ENCODE results near the gene TNS2. TPM values are rescaled to one million over a fixed set of nuclear protein-coding genes. Genes with fewer than 3 reads are reported as not detected.

TNS2 gene
- total and polyA plus RNA-seq, 9 of the 15 experiments (the other 6 are each of a cell fraction or from before 2014, with no cell fraction given), result 0.28 to 3.1 (median 1.2) TPM; not detected in 1

DNA sequence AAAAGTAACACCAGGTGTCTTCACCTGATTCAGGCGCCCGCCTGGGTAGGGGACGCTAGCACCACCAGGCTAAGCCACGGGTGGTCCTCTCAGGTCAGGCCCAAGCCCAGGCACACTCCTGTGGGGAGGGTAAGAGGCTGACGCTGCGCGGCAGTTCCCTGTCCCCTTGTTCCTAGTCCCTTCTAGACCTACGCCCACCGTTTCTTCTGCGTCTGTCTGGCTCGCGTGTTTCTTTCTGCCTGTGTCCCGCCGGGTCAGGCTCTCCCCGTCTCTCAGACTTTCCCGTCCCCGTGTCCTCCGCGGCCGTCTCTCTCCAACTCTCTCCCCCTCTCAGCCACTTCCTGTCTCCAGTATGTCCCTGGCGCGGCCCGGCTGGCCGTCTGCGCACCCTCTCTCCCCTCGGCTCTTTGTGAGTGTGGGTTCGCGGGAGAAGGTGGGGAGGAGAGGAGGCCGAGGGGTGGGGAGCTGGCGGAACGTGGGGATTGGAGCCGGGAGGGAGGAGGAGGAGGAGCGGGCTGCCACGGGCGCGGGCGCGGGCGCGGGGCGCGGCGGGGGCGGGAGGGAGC lies 3.1 kb upstream of the TNS2 start (continued):
- TF ChIP-seq, protein P1, sequence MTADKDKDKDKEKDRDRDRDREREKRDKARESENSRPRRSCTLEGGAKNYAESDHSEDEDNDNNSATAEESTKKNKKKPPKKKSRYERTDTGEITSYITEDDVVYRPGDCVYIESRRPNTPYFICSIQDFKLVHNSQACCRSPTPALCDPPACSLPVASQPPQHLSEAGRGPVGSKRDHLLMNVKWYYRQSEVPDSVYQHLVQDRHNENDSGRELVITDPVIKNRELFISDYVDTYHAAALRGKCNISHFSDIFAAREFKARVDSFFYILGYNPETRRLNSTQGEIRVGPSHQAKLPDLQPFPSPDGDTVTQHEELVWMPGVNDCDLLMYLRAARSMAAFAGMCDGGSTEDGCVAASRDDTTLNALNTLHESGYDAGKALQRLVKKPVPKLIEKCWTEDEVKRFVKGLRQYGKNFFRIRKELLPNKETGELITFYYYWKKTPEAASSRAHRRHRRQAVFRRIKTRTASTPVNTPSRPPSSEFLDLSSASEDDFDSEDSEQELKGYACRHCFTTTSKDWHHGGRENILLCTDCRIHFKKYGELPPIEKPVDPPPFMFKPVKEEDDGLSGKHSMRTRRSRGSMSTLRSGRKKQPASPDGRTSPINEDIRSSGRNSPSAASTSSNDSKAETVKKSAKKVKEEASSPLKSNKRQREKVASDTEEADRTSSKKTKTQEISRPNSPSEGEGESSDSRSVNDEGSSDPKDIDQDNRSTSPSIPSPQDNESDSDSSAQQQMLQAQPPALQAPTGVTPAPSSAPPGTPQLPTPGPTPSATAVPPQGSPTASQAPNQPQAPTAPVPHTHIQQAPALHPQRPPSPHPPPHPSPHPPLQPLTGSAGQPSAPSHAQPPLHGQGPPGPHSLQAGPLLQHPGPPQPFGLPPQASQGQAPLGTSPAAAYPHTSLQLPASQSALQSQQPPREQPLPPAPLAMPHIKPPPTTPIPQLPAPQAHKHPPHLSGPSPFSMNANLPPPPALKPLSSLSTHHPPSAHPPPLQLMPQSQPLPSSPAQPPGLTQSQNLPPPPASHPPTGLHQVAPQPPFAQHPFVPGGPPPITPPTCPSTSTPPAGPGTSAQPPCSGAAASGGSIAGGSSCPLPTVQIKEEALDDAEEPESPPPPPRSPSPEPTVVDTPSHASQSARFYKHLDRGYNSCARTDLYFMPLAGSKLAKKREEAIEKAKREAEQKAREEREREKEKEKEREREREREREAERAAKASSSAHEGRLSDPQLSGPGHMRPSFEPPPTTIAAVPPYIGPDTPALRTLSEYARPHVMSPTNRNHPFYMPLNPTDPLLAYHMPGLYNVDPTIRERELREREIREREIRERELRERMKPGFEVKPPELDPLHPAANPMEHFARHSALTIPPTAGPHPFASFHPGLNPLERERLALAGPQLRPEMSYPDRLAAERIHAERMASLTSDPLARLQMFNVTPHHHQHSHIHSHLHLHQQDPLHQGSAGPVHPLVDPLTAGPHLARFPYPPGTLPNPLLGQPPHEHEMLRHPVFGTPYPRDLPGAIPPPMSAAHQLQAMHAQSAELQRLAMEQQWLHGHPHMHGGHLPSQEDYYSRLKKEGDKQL (CRISPR knock-in tag; IDR thresholded peaks at IDR 0.05; ENCODE audit: borderline replicate concordance), result no peak
- TF ChIP-seq, protein P2, sequence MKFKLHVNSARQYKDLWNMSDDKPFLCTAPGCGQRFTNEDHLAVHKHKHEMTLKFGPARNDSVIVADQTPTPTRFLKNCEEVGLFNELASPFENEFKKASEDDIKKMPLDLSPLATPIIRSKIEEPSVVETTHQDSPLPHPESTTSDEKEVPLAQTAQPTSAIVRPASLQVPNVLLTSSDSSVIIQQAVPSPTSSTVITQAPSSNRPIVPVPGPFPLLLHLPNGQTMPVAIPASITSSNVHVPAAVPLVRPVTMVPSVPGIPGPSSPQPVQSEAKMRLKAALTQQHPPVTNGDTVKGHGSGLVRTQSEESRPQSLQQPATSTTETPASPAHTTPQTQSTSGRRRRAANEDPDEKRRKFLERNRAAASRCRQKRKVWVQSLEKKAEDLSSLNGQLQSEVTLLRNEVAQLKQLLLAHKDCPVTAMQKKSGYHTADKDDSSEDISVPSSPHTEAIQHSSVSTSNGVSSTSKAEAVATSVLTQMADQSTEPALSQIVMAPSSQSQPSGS (CRISPR knock-in tag; IDR thresholded peaks at IDR 0.05), result no peak
- TF ChIP-seq HCFC1 (IDR thresholded peaks at IDR 0.05; ENCODE audit: low read depth, low read length) (0 out of 2 replicates have a peak, but pooled peaks have one; percentile 3), HIVEP1 (CRISPR knock-in tag; IDR thresholded peaks at IDR 0.05) (no peak), NFRKB (IDR thresholded peaks at IDR 0.05; ENCODE audit: low read depth) (peak; percentile 52; the same call in 1 of the 2 replicates), KDM5B (IDR thresholded peaks at IDR 0.05; ENCODE audit: insufficient replicate concordance, low read depth, low read length) (peak; percentile 33), TCF7 (IDR thresholded peaks at IDR 0.05; ENCODE audit: borderline replicate concordance) (0 out of 2 replicates have a peak, but pooled peaks have one; percentile 24), CHD1 (IDR thresholded peaks at IDR 0.05; ENCODE audit: low read length) (peak; percentile 58), PTTG1 (tag; IDR thresholded peaks at IDR 0.05; ENCODE audit: low read depth) (no peak), HNRNPLL (IDR thresholded peaks at IDR 0.05; ENCODE audit: low read depth, low read length, poor library complexity, severe bottlenecking) (peak; percentile 53), ZNF197 (CRISPR knock-in tag; IDR thresholded peaks at IDR 0.05; ENCODE audit: low read depth) (0 out of 2 replicates have a peak, but pooled peaks have one; percentile 31), NFIC (IDR thresholded peaks at IDR 0.05) (peak; percentile 35; the same call in 1 of the 2 replicates), ZNF79 (CRISPR knock-in tag; IDR thresholded peaks at IDR 0.05; ENCODE audit: low read depth) (no peak), POLR2B (IDR thresholded peaks at IDR 0.05; ENCODE audit: low read depth, partially characterized antibody) (peak; percentile 74)
- TF ChIP-seq, protein P3, sequence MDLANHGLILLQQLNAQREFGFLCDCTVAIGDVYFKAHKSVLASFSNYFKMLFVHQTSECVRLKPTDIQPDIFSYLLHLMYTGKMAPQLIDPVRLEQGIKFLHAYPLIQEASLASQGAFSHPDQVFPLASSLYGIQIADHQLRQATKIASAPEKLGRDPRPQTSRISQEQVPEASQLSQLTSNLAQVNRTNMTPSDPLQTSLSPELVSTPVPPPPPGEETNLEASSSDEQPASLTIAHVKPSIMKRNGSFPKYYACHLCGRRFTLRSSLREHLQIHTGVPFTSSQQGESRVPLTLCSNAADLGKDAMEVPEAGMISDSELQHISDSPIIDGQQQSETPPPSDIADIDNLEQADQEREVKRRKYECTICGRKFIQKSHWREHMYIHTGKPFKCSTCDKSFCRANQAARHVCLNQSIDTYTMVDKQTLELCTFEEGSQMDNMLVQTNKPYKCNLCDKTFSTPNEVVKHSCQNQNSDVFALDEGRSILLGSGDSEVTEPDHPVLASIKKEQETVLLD (IDR thresholded peaks at IDR 0.05), result peak; percentile 83
- TF ChIP-seq, protein P4, sequence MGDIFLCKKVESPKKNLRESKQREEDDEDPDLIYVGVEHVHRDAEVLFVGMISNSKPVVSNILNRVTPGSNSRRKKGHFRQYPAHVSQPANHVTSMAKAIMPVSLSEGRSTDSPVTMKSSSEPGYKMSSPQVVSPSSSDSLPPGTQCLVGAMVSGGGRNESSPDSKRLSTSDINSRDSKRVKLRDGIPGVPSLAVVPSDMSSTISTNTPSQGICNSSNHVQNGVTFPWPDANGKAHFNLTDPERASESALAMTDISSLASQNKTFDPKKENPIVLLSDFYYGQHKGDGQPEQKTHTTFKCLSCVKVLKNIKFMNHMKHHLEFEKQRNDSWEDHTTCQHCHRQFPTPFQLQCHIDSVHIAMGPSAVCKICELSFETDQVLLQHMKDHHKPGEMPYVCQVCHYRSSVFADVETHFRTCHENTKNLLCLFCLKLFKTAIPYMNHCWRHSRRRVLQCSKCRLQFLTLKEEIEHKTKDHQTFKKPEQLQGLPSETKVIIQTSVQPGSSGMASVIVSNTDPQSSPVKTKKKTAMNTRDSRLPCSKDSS (IDR thresholded peaks at IDR 0.05; ENCODE audit: low read depth, partially characterized antibody), result no peak
- TF ChIP-seq, protein P5, sequence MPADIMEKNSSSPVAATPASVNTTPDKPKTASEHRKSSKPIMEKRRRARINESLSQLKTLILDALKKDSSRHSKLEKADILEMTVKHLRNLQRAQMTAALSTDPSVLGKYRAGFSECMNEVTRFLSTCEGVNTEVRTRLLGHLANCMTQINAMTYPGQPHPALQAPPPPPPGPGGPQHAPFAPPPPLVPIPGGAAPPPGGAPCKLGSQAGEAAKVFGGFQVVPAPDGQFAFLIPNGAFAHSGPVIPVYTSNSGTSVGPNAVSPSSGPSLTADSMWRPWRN (IDR thresholded peaks at IDR 0.05; ENCODE audit: low read depth), result peak; percentile 30; the same call in 1 of the 2 replicates
